Neural cell (in vitro differentiated cells): ENCODE results near the gene EXOC2. TPM values are rescaled to one million over a fixed set of nuclear protein-coding genes. Genes with fewer than 3 reads are reported as not detected.

Experiments
- H2AFZ ChIP-seq: fragments of 200-600, 300-800 bp; sonication (generic), shearing (Covaris generic); 2 replicates; pipeline ENCODE4 v1.6.0; 2014; ENCODE audit warnings: low read depth, mild to moderate bottlenecking, antibody characterized with exemption, low read length, moderate library complexity
- H3F3A ChIP-seq: fragments of 200-600 bp; shearing (Covaris generic); 2 replicates; pipeline ENCODE4 v1.6.1; 2016; ENCODE audit warnings: mild to moderate bottlenecking, moderate library complexity, mixed read lengths, antibody characterized with exemption, low read length; ENCODE audit not compliant: insufficient read depth, poor library complexity, severe bottlenecking
- H3K27ac ChIP-seq: fragments of 200-600, 300-800 bp; sonication (generic), shearing (Covaris generic); 2 replicates; pipeline ENCODE4 v1.5.1; 2014; ENCODE audit warnings: mild to moderate bottlenecking, low read length, moderate library complexity
- H3K27me3 ChIP-seq: fragments of 300-800, 200-600 bp; sonication (generic), shearing (Covaris generic); 2 replicates; pipeline ENCODE4 v1.6.0; 2014; ENCODE audit warnings: mild to moderate bottlenecking, low read depth, low read length, moderate library complexity; ENCODE audit not compliant: insufficient read depth
- H3K36me3 ChIP-seq: fragments of 300-800, 200-600 bp; sonication (generic), shearing (Covaris generic); 2 replicates; pipeline ENCODE4 v1.5.1; 2014; ENCODE audit warnings: mild to moderate bottlenecking, antibody characterized with exemption, low read length, moderate library complexity; ENCODE audit not compliant: insufficient read depth
- H3K4me2 ChIP-seq: fragments of 300-800, 200-600 bp; sonication (generic), shearing (Covaris generic); 2 replicates; pipeline ENCODE4 v1.6.0; 2014; ENCODE audit warnings: mild to moderate bottlenecking, low read length
- H3K4me3 ChIP-seq: fragments of 300-800, 200-600 bp; sonication (generic), shearing (Covaris generic); 2 replicates; pipeline ENCODE4 v1.5.1; 2014; ENCODE audit warnings: mild to moderate bottlenecking, low read length, moderate library complexity
- H3K79me2 ChIP-seq: fragments of 200-600 bp; shearing (Covaris generic); replicated peaks from 2 replicates; pipeline ENCODE4 v1.6.0; 2014; ENCODE audit warnings: mild to moderate bottlenecking, low read length, moderate library complexity; ENCODE audit not compliant: insufficient read depth
- H3K9ac ChIP-seq: fragments of 300-800, 200-600 bp; sonication (generic), shearing (Covaris generic); 2 replicates; pipeline ENCODE4 v1.6.1; 2016; ENCODE audit warnings: mild to moderate bottlenecking, low read length, mixed read lengths
- H3K9me2 ChIP-seq: fragments of 200-600 bp; shearing (Covaris generic); 2 replicates; pipeline ENCODE4 v1.6.1; 2016; ENCODE audit warnings: mild to moderate bottlenecking, low read length, mixed read lengths; ENCODE audit not compliant: insufficient read depth
- H3K9me3 ChIP-seq: fragments of 200-600, 300-800 bp; sonication (generic), shearing (Covaris generic); 2 replicates; pipeline ENCODE4 v1.6.1; 2016; ENCODE audit warnings: mild to moderate bottlenecking, mixed run types, low read length, moderate library complexity, mixed read lengths
- H4K20me1 ChIP-seq: fragments of 200-600 bp; shearing (Covaris generic); 2 replicates; pipeline ENCODE4 v1.6.1; 2016; ENCODE audit warnings: mild to moderate bottlenecking, mixed run types; ENCODE audit not compliant: insufficient read depth
- EP300 ChIP-seq: fragments of 450-650 bp; conservative IDR thresholded peaks from 2 replicates; pipeline ENCODE4 v1.6.1; 2014; ENCODE audit warnings: antibody characterized with exemption, mild to moderate bottlenecking, moderate library complexity; ENCODE audit not compliant: poor library complexity, severe bottlenecking
- EZH2 ChIP-seq: fragments of 200-600, 300-800 bp; shearing (Covaris generic), sonication (generic); IDR thresholded peaks from 2 replicates; pipeline ENCODE4 v1.6.1; 2014; ENCODE audit warnings: antibody characterized with exemption, low read length, borderline replicate concordance, mild to moderate bottlenecking; ENCODE audit not compliant: insufficient read depth, poor library complexity, severe bottlenecking
- MXI1 ChIP-seq: fragments of 450-650 bp; conservative IDR thresholded peaks from 2 replicates; pipeline ENCODE4 v1.6.1; 2014; ENCODE audit warnings: antibody characterized with exemption, mild to moderate bottlenecking; ENCODE audit not compliant: poor library complexity, severe bottlenecking
- POLR2AphosphoS5 ChIP-seq: IDR thresholded peaks from 2 replicates; pipeline ENCODE4 v1.6.1; 2012
- RAD21 ChIP-seq: fragments of 450-650 bp; conservative IDR thresholded peaks from 2 replicates; pipeline ENCODE4 v1.6.1; 2014; ENCODE audit warnings: antibody characterized with exemption, mild to moderate bottlenecking, moderate library complexity
- SMC3 ChIP-seq: fragments of 450-650 bp; conservative IDR thresholded peaks from 2 replicates; pipeline ENCODE4 v1.6.1; 2014; ENCODE audit warnings: antibody characterized with exemption, mild to moderate bottlenecking, moderate library complexity; ENCODE audit not compliant: poor library complexity
- TAF1 ChIP-seq: IDR thresholded peaks from 2 replicates; pipeline ENCODE4 v1.6.1; 2012; ENCODE audit warnings: low read depth
- polyA plus RNA-seq: library from polyadenylated mRNA; depleted of rRNA; stranded (reverse); fragments of >200 nt; gene quantifications from 2 replicates; pipeline ENCODE4 v1.2.3, GENCODE V29; 2014
- TF ChIP-seq, protein P1 (sequence below): IDR thresholded peaks from 2 replicates; pipeline ENCODE4 v1.6.1; 2012; ENCODE audit warnings: borderline replicate concordance
- TF ChIP-seq, protein P2 (sequence below): fragments of 450-650 bp; IDR thresholded peaks from 2 replicates; pipeline ENCODE4 v1.5.1; 2014; ENCODE audit warnings: antibody characterized with exemption, mild to moderate bottlenecking, moderate library complexity; ENCODE audit not compliant: poor library complexity, severe bottlenecking

Gene EXOC2
- polyA plus RNA-seq, 1 donor from 2014 or later, result 38.6 TPM

DNA sequence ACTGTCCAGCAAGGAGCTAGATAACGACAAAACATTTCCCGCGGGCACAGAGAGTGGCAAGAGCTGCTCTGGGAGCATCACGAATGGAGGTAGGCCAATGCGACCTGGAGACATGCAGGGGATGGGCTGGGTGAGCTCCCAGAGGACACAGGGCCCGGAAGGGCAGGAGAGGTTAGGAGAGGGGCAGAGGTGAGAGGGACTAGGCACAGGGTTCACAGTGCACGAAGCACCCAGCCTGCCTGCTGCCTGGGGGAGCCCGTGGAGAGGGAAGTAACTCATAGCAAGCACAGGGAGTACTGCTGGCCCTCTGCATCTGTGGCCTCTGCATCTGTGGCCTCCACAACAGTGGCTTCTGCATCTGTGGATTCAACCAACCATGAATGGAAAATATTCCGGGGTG is 162.5 kb downstream of the EXOC2 start:
- H3K4me2 ChIP-seq, result no peak overlapping the region
- H2AFZ ChIP-seq, result no peak overlapping the region
- no peaks in the 10 kb centered on the region for H3K9me2 ChIP-seq
- H3K27me3 ChIP-seq, result no peaks in the 10 kb centered on the region
- no peaks in the 10 kb centered on the region for H3K36me3 ChIP-seq
- no peak overlapping the region for H3K9ac ChIP-seq
- no peaks in the 10 kb centered on the region for H4K20me1 ChIP-seq
- H3K4me3 ChIP-seq, result no peak overlapping the region
- no peak for TF ChIP-seq RAD21
- no peak for TF ChIP-seq SMC3
- TF ChIP-seq, protein P1, sequence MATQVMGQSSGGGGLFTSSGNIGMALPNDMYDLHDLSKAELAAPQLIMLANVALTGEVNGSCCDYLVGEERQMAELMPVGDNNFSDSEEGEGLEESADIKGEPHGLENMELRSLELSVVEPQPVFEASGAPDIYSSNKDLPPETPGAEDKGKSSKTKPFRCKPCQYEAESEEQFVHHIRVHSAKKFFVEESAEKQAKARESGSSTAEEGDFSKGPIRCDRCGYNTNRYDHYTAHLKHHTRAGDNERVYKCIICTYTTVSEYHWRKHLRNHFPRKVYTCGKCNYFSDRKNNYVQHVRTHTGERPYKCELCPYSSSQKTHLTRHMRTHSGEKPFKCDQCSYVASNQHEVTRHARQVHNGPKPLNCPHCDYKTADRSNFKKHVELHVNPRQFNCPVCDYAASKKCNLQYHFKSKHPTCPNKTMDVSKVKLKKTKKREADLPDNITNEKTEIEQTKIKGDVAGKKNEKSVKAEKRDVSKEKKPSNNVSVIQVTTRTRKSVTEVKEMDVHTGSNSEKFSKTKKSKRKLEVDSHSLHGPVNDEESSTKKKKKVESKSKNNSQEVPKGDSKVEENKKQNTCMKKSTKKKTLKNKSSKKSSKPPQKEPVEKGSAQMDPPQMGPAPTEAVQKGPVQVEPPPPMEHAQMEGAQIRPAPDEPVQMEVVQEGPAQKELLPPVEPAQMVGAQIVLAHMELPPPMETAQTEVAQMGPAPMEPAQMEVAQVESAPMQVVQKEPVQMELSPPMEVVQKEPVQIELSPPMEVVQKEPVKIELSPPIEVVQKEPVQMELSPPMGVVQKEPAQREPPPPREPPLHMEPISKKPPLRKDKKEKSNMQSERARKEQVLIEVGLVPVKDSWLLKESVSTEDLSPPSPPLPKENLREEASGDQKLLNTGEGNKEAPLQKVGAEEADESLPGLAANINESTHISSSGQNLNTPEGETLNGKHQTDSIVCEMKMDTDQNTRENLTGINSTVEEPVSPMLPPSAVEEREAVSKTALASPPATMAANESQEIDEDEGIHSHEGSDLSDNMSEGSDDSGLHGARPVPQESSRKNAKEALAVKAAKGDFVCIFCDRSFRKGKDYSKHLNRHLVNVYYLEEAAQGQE, result no peak
- no peak for TF ChIP-seq TAF1
- TF ChIP-seq, protein P2, sequence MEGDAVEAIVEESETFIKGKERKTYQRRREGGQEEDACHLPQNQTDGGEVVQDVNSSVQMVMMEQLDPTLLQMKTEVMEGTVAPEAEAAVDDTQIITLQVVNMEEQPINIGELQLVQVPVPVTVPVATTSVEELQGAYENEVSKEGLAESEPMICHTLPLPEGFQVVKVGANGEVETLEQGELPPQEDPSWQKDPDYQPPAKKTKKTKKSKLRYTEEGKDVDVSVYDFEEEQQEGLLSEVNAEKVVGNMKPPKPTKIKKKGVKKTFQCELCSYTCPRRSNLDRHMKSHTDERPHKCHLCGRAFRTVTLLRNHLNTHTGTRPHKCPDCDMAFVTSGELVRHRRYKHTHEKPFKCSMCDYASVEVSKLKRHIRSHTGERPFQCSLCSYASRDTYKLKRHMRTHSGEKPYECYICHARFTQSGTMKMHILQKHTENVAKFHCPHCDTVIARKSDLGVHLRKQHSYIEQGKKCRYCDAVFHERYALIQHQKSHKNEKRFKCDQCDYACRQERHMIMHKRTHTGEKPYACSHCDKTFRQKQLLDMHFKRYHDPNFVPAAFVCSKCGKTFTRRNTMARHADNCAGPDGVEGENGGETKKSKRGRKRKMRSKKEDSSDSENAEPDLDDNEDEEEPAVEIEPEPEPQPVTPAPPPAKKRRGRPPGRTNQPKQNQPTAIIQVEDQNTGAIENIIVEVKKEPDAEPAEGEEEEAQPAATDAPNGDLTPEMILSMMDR, result no peak
- no peak for TF ChIP-seq POLR2AphosphoS5
- TF ChIP-seq EZH2, result no peak
- no peak for TF ChIP-seq EP300
- TF ChIP-seq MXI1, result no peak
- no peaks in the 10 kb centered on the region for H3K79me2 ChIP-seq
- H3K9me3 ChIP-seq, result no peaks in the 10 kb centered on the region
- no peaks in the 10 kb centered on the region for H3F3A ChIP-seq
- no peak overlapping the region for H3K27ac ChIP-seq

DNA sequence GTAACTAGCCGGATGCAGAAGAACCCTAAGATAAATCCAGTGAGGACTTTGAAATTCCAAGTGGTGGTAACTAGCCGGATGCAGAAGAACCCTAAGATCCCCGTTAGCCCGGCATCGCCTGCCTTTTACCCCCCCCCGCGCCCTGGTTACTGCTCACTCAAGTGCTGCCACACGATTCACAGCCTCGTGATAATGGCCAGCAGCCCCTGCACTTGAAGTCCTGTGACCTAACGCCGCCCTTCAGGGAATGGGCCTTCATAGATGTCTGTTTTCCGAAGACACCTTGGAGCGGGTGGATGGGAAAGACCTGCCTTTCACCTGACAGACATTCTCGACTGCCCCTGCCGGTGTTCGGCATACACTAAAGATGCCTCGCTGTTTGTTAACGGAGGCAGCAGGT is 163.9 kb downstream of the EXOC2 start:
- Histone ChIP-seq H3K36me3 (no peaks in the 10 kb centered on the region), H3K79me2 (no peaks in the 10 kb centered on the region), H3K4me3 (no peak overlapping the region), H3K9me3 (no peaks in the 10 kb centered on the region), H4K20me1 (no peaks in the 10 kb centered on the region), H3K9ac (no peak overlapping the region), H3K4me2 (no peak overlapping the region), H3K27ac (no peak overlapping the region), H3K9me2 (no peaks in the 10 kb centered on the region), H2AFZ (no peak overlapping the region), H3F3A (no peaks in the 10 kb centered on the region), H3K27me3 (no peaks in the 10 kb centered on the region)
- TF ChIP-seq EZH2, result no peak
- no peak for TF ChIP-seq SMC3
- TF ChIP-seq POLR2AphosphoS5, result no peak
- no peak for TF ChIP-seq TAF1
- TF ChIP-seq, protein P2, result no peak
- TF ChIP-seq MXI1, result no peak
- TF ChIP-seq RAD21, result no peak
- TF ChIP-seq, protein P1, result no peak
- TF ChIP-seq EP300, result no peak
